ENCODE measurements around the gene C4orf51. TPM values are rescaled to one million over a fixed set of nuclear protein-coding genes. Genes with fewer than 3 reads are reported as not detected.
"Not testable (repeated sequence)": the region's sequence is repeated elsewhere in the genome, so short reads cannot be mapped to it uniquely, and the experiment has no call there.

Gene C4orf51
- 3.9 and 17.9 TPM in 2 replicates for total RNA-seq (2014; rRNA removed; shearing (Covaris generic))

GRCh38 chr4:145679991-145680455 is at the start of gene C4orf51:
Gene C4orf51, plus strand, starts transcription at chr4:145680146. Its CDS starts 58 bp downstream, at chr4:145680204.
- Histone ChIP-seq H3K27me3 (ENCODE audit: control insufficient read depth, insufficient read depth, low read length) (no peaks in the 10 kb centered on the region), H3K4me3 (ENCODE audit: insufficient read depth, low read depth, low read length) (no peak within 1 kb of the TSS)
- DNase-seq: no peak

GRCh38 chr4:145635117-145635516 is 44.8 kb upstream of the C4orf51 start:
- Histone ChIP-seq H3K4me3 (ENCODE audit: insufficient read depth, low read depth, low read length) (no peak overlapping the region), H3K27me3 (ENCODE audit: control insufficient read depth, insufficient read depth, low read length) (no peaks in the 10 kb centered on the region), H3K36me3 (replicated peaks; ENCODE audit: control insufficient read depth, insufficient read depth, low read length) (no peaks in the 10 kb centered on the region)
- DNase-seq: no peak

More at GRCh38 chr4:145679991-145680455, at the start of gene C4orf51:
- no peaks in the 10 kb centered on the region for H3K36me3 ChIP-seq (replicated peaks; ENCODE audit: control insufficient read depth, insufficient read depth, low read length)

GRCh38 chr4:145635630-145636029 is 44.3 kb upstream of the C4orf51 start:
- no peaks in the 10 kb centered on the region for H3K27me3 ChIP-seq (ENCODE audit: control insufficient read depth, insufficient read depth, low read length)

GRCh38 chr4:145639186-145639698 is 40.7 kb upstream of the C4orf51 start:
- H3K4me3 ChIP-seq (ENCODE audit: insufficient read depth, low read depth, low read length): no peak overlapping the region
- H3K27me3 ChIP-seq (ENCODE audit: control insufficient read depth, insufficient read depth, low read length): no peaks in the 10 kb centered on the region
- no peaks in the 10 kb centered on the region for H3K36me3 ChIP-seq (replicated peaks; ENCODE audit: control insufficient read depth, insufficient read depth, low read length)

More at GRCh38 chr4:145635630-145636029, 44.3 kb upstream of the C4orf51 start:
- no peak for DNase-seq
- Histone ChIP-seq H3K36me3 (replicated peaks; ENCODE audit: control insufficient read depth, insufficient read depth, low read length) (no peaks in the 10 kb centered on the region), H3K4me3 (ENCODE audit: insufficient read depth, low read depth, low read length) (no peak overlapping the region)

GRCh38 chr4:145640236-145640635 is 39.7 kb upstream of the C4orf51 start:
- H3K27me3 ChIP-seq (ENCODE audit: control insufficient read depth, insufficient read depth, low read length); H3K36me3 ChIP-seq (replicated peaks; ENCODE audit: control insufficient read depth, insufficient read depth, low read length): not testable (repeated sequence)

More at GRCh38 chr4:145639186-145639698, 40.7 kb upstream of the C4orf51 start:
- no peak for DNase-seq

GRCh38 chr4:145643295-145643694 is 36.7 kb upstream of the C4orf51 start:
- Histone ChIP-seq H3K27me3 (ENCODE audit: control insufficient read depth, insufficient read depth, low read length) (no peaks in the 10 kb centered on the region), H3K36me3 (replicated peaks; ENCODE audit: control insufficient read depth, insufficient read depth, low read length) (no peaks in the 10 kb centered on the region), H3K4me3 (ENCODE audit: insufficient read depth, low read depth, low read length) (no peak overlapping the region)
- no peak for DNase-seq

More at GRCh38 chr4:145640236-145640635, 39.7 kb upstream of the C4orf51 start:
- not testable (repeated sequence) for DNase-seq; H3K4me3 ChIP-seq (ENCODE audit: insufficient read depth, low read depth, low read length)

GRCh38 chr4:145644699-145645098 is 35.2 kb upstream of the C4orf51 start:
- no peak for DNase-seq
- Histone ChIP-seq H3K27me3 (ENCODE audit: control insufficient read depth, insufficient read depth, low read length) (no peaks in the 10 kb centered on the region), H3K36me3 (replicated peaks; ENCODE audit: control insufficient read depth, insufficient read depth, low read length) (no peaks in the 10 kb centered on the region), H3K4me3 (ENCODE audit: insufficient read depth, low read depth, low read length) (no peak overlapping the region)

- no peak overlapping the region for H3K4me3 ChIP-seq (ENCODE audit: insufficient read depth, low read depth, low read length)
- H3K36me3 ChIP-seq (replicated peaks; ENCODE audit: control insufficient read depth, insufficient read depth, low read length): no peaks in the 10 kb centered on the region
- no peaks in the 10 kb centered on the region for H3K27me3 ChIP-seq (ENCODE audit: control insufficient read depth, insufficient read depth, low read length)
- no peak for DNase-seq
Measured at GRCh38 chr4:145656156-145656555, 23.8 kb upstream of the C4orf51 start.

GRCh38 chr4:145660064-145660463 is 19.9 kb upstream of the C4orf51 start:
- Histone ChIP-seq H3K27me3 (ENCODE audit: control insufficient read depth, insufficient read depth, low read length) (no peaks in the 10 kb centered on the region), H3K4me3 (ENCODE audit: insufficient read depth, low read depth, low read length) (no peak overlapping the region), H3K36me3 (replicated peaks; ENCODE audit: control insufficient read depth, insufficient read depth, low read length) (no peaks in the 10 kb centered on the region)
- no peak for DNase-seq

GRCh38 chr4:145663194-145663593 is 16.8 kb upstream of the C4orf51 start:
- no peaks in the 10 kb centered on the region for H3K36me3 ChIP-seq (replicated peaks; ENCODE audit: control insufficient read depth, insufficient read depth, low read length)
- DNase-seq: no peak
- H3K4me3 ChIP-seq (ENCODE audit: insufficient read depth, low read depth, low read length): no peak overlapping the region
- H3K27me3 ChIP-seq (ENCODE audit: control insufficient read depth, insufficient read depth, low read length): no peaks in the 10 kb centered on the region

GRCh38 chr4:145665773-145666172 is 14.2 kb upstream of the C4orf51 start:
- Histone ChIP-seq H3K27me3 (ENCODE audit: control insufficient read depth, insufficient read depth, low read length) (no peaks in the 10 kb centered on the region), H3K36me3 (replicated peaks; ENCODE audit: control insufficient read depth, insufficient read depth, low read length) (no peaks in the 10 kb centered on the region), H3K4me3 (ENCODE audit: insufficient read depth, low read depth, low read length) (no peak overlapping the region)
- no peak for DNase-seq

- Histone ChIP-seq H3K27me3 (ENCODE audit: control insufficient read depth, insufficient read depth, low read length) (no peaks in the 10 kb centered on the region), H3K4me3 (ENCODE audit: insufficient read depth, low read depth, low read length) (no peak overlapping the region), H3K36me3 (replicated peaks; ENCODE audit: control insufficient read depth, insufficient read depth, low read length) (no peaks in the 10 kb centered on the region)
- DNase-seq: no peak
Measured at GRCh38 chr4:145670422-145670821, 9.5 kb upstream of the C4orf51 start.

GRCh38 chr4:145679520-145679919 is 426 bp upstream of the C4orf51 start:
- no peak overlapping the region for H3K4me3 ChIP-seq (ENCODE audit: insufficient read depth, low read depth, low read length)
- no peaks in the 10 kb centered on the region for H3K27me3 ChIP-seq (ENCODE audit: control insufficient read depth, insufficient read depth, low read length)
- DNase-seq: no peak
- H3K36me3 ChIP-seq (replicated peaks; ENCODE audit: control insufficient read depth, insufficient read depth, low read length): no peaks in the 10 kb centered on the region

- Histone ChIP-seq H3K4me3 (ENCODE audit: insufficient read depth, low read depth, low read length) (no peak overlapping the region), H3K27me3 (ENCODE audit: control insufficient read depth, insufficient read depth, low read length) (no peaks in the 10 kb centered on the region), H3K36me3 (replicated peaks; ENCODE audit: control insufficient read depth, insufficient read depth, low read length) (no peaks in the 10 kb centered on the region)
- DNase-seq: no peak
Measured at GRCh38 chr4:145680902-145681301, 956 bp downstream of the C4orf51 start.

GRCh38 chr4:145681518-145681917 is 1.6 kb downstream of the C4orf51 start:
- Histone ChIP-seq H3K4me3 (ENCODE audit: insufficient read depth, low read depth, low read length) (no peak overlapping the region), H3K27me3 (ENCODE audit: control insufficient read depth, insufficient read depth, low read length) (no peaks in the 10 kb centered on the region), H3K36me3 (replicated peaks; ENCODE audit: control insufficient read depth, insufficient read depth, low read length) (no peaks in the 10 kb centered on the region)
- DNase-seq: no peak

- DNase-seq: no peak
- Histone ChIP-seq H3K27me3 (ENCODE audit: control insufficient read depth, insufficient read depth, low read length) (no peaks in the 10 kb centered on the region), H3K36me3 (replicated peaks; ENCODE audit: control insufficient read depth, insufficient read depth, low read length) (no peaks in the 10 kb centered on the region), H3K4me3 (ENCODE audit: insufficient read depth, low read depth, low read length) (no peak overlapping the region)
Measured at GRCh38 chr4:145681956-145682355, 2.0 kb downstream of the C4orf51 start.
